Loucy (cell line): ENCODE results near the gene VEPH1.

ENCODE experiments used
- EZH2phosphoT487 ChIP-seq: fragments of 200-600 bp; IDR thresholded peaks from 2 replicates; pipeline ENCODE4 v1.6.1; 2018; ENCODE audit warnings: antibody characterized with exemption, mild to moderate bottlenecking, moderate library complexity, borderline replicate concordance
- TF ChIP-seq, protein P1 (sequence below): fragments of 200-600 bp; sonication (generic); conservative IDR thresholded peaks from 2 replicates; pipeline ENCODE4 v1.5.1; 2014; ENCODE audit warnings: mild to moderate bottlenecking, antibody characterized with exemption, low read length

GRCh38 chr3:157354722-157355121, 148.5 kb downstream of the VEPH1 start:
- TF ChIP-seq, protein P1, sequence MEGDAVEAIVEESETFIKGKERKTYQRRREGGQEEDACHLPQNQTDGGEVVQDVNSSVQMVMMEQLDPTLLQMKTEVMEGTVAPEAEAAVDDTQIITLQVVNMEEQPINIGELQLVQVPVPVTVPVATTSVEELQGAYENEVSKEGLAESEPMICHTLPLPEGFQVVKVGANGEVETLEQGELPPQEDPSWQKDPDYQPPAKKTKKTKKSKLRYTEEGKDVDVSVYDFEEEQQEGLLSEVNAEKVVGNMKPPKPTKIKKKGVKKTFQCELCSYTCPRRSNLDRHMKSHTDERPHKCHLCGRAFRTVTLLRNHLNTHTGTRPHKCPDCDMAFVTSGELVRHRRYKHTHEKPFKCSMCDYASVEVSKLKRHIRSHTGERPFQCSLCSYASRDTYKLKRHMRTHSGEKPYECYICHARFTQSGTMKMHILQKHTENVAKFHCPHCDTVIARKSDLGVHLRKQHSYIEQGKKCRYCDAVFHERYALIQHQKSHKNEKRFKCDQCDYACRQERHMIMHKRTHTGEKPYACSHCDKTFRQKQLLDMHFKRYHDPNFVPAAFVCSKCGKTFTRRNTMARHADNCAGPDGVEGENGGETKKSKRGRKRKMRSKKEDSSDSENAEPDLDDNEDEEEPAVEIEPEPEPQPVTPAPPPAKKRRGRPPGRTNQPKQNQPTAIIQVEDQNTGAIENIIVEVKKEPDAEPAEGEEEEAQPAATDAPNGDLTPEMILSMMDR: peak; percentile 84
- no peak for TF ChIP-seq EZH2phosphoT487
